Immature natural killer cell (primary cell): ENCODE measurements around the gene AKR1A1. TPM values are rescaled to one million over a fixed set of nuclear protein-coding genes. Genes with fewer than 3 reads are reported as not detected.

ENCODE experiments used
- polyA plus RNA-seq, 3 donors: library from polyadenylated mRNA; unstranded; fragments of 300-500 nt; fragmentation: Illumina TruSeq; gene quantifications; one replicate each; pipeline ENCODE4 v1.2.3, GENCODE V29; 2021

The AKR1A1 gene
- polyA plus RNA-seq, 3 donors from 2014 or later = 89.1 to 133 (median 94.6) TPM

Other genes with a start within 250 kb of the AKR1A1 start
- 1 to 10 TPM in 2 of 3 donors, under 1 TPM in 1; 0.90 to 2.2 (median 1.1) TPM for gene HPDL, start 223.9 kb upstream of the AKR1A1 start, polyA plus RNA-seq
- gene TOE1, start 210.7 kb upstream of the AKR1A1 start, polyA plus RNA-seq = 10 to 100 TPM in 2 of 3 donors, 1 to 10 TPM in 1; 9.4 to 13.3 (median 10.4) TPM
- gene MUTYH, start 210.4 kb upstream of the AKR1A1 start, polyA plus RNA-seq = 10 to 100 TPM in 2 of 3 donors, 1 to 10 TPM in 1; 9.5 to 13.9 (median 11.3) TPM
- 1 to 10 TPM in 2 of 3 donors, not detected in 1; 1.8 to 3.3 TPM for gene TESK2, start 59.7 kb upstream of the AKR1A1 start, polyA plus RNA-seq
- gene CCDC163, start 50.8 kb upstream of the AKR1A1 start, polyA plus RNA-seq = 1 to 10 TPM; 3.6 to 5.3 (median 4.1) TPM
- gene MMACHC, start 50.5 kb upstream of the AKR1A1 start, polyA plus RNA-seq = 1 to 10 TPM in 1 of 3 donors, under 1 TPM in 1, not detected in 1; 0.41 to 2.0 TPM
- 100 to 1,000 TPM in 2 of 3 donors, 10 to 100 TPM in 1; 84.0 to 112 (median 112) TPM for gene PRDX1, start 28.9 kb upstream of the AKR1A1 start, polyA plus RNA-seq
- 10 to 100 TPM; 33.7 to 78.0 (median 67.9) TPM for gene NASP, start 33.2 kb downstream of the AKR1A1 start, polyA plus RNA-seq
- under 1 TPM in 1 of 3 donors, not detected in 2; 0.47 TPM for gene CCDC17, start 73.2 kb downstream of the AKR1A1 start, polyA plus RNA-seq
- gene GPBP1L1, start 135.7 kb downstream of the AKR1A1 start, polyA plus RNA-seq = 100 to 1,000 TPM in 1 of 3 donors, 10 to 100 TPM in 2; 76.5 to 120 (median 78.4) TPM
- gene TMEM69, start 137.4 kb downstream of the AKR1A1 start, polyA plus RNA-seq = 10 to 100 TPM; 15.2 to 33.7 (median 26.7) TPM
- gene IPP, start 199.8 kb downstream of the AKR1A1 start, polyA plus RNA-seq = 10 to 100 TPM; 13.4 to 20.4 (median 17.6) TPM